T-helper 22 cell (primary cell): ENCODE measurements around the gene DCTN3.

Experiments used
- DNase-seq: peaks from one replicate; pipeline ENCODE4 v3.0.0-alpha.2; 2020; ENCODE audit warnings: low read depth

DCTN3 gene

GRCh38 chr9:34590381-34591247 lies 29.7 kb downstream of the DCTN3 start:
- DNase-seq = no peak

DNA sequence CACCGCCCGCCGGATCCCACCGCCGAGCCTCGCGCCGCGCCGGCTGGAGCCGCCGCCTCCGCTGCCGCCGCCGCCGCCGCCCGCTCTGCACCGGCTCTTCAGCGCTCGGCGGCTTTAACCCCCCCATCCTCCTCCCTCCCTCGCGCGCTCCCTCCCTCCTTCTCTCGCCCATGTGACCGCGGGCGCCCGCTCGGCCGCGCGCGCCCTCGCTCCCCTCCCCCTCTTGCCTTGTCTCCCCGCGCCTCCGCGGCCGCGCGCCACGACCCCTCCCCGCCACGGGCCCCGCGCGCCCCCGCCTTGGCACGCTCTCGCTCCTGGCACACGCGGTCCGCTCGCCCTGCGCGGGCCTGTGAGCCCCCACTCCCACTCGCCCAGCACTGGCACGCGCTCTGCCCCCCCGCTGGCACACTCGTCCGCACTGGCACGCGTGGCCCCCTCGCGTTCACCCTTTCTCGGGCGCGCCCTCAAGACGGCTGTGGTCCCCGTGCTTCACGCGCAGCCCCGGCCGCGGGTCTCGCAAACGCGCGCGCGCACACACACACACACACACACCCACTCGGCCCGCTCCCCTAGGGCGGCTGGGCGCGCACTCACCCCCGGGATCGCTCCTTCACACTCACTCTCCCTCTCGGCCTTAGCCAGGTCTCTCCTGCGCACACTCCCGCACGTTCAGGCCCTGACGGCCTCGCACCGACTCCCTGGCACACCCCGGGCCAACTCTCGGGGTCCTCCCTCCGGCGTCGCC lies 30.5 kb downstream of the DCTN3 start, which contains the start of gene CNTFR:
TSS of gene CNTFR (minus strand) at position 89 of the 745 bp plus-strand sequence. CDS start 20,743 bp downstream, outside the sequence.
- DNase-seq = no peak

DNA sequence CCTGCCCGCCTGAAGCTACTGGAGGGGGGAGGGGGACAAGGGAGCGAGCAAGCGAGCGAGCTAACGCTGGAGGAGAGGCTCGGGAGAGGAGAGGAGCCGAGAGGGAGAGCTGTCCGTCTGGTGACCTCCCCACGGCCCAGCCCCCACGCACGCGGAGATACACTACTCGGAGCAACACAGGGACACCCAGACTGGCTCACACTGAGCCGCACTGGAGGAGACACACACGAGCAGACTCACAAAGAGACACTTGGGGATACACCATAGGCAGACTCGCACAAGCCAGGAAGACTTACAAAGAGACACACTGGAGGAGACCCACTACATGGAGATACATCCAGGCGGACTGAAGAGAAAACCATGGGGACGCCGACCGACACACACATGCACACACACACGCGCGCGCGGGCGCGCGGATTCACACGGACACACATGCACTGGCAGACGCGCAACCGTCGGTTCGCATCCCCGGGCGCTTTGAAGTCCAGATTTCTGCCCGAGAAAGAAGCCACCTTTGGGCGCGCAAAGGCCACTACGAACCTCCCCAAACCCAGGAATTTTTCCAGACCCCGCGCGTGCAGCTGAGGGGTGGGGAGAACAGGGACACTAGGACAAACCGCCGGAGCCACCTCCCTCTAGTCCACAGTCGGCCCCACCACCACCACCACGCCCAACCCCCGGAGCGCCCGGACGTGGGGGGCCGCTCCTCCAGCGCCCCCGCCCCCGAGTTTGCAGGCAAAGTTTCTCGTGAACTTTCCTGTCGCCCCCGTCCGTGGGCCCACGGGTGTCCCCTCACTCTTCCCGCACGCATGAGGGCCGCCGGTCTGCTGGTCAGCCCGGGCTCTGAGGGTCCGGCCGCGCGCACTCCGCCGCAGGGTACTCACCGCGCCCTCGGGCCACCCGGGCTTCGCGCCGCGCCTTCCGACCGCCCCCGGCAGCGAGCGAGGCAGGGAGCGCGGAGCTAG lies 31.3 kb downstream of the DCTN3 start:
- no peak for DNase-seq

DNA sequence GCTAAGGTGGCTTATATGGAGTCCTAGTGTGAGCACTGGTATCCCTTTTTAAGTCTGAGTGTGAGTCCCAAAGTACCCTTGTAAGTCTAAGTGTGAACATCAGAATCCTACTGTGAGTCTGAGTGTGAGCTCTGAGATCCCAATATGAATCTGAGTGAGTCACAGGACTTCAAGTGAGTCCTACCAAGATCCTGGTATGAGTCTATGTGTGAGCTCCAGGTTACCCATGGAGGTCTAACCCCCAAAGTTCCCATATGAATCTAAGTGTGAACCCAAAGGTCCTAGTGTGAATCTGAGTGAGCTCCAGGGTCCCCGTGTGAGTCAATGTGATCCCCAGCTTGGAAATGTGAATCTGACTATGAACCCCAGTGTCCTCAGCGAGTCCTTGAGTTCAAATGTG lies 33.0 kb downstream of the DCTN3 start:
- DNase-seq = no peak

DNA sequence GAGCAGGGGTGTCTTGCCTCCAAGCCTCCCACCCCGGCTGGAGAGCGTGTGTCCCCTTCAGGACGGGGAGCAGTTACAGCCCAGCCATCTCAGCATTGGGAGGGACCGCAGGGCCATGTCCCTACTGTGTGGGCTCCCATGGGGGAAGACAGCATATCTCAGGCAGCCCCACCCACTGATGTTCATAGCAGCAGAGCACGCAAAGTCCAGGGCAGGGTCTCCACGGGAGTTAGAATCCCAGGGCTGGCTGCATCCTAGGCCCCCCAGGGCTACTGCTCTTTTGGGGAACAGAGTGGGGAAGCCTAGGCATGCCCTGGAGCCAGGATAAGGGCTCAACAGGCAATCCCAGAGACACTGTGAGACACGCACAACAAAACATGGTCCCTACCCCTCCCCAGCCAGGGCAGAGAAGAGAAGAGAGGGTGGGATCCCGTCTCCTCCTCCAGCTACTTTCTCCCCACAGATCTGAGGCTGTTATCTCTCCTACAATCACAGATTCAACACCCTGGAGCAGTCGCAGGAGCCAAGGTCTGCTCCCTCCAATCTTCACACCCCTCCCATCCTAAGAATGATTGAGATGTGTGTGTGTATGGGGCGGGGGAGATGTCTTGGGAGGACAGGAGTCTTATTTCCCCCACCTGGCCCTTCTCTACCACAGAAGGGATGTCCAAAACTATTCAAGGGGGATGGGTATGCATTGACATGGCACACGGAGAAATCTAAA lies 34.2 kb downstream of the DCTN3 start:
- DNase-seq = no peak

DNA sequence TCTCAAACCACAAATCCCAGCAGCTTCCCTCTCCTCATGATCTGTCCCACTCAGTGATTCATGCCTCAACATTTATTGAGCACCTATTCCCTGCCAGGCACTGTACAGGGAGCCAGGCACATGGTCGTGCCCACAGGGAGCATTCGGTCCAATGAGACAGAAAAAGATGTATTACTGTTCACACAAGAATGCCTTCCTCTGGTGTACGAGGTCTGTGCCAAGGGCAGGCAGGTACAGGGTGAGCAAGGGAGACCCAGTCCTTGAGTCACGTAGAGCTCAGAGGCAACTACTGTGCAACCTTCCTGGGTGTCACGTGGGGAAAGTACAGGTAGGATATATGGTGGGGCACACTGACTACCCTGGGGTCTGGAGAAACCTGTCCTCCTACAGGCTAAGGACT lies 35.3 kb downstream of the DCTN3 start:
- DNase-seq = no peak

- no peak for DNase-seq
Observed at GRCh38 chr9:34582787-34583186, 37.5 kb downstream of the DCTN3 start.

GRCh38 chr9:34581318-34581717 lies 39.0 kb downstream of the DCTN3 start:
- no peak for DNase-seq

DNA sequence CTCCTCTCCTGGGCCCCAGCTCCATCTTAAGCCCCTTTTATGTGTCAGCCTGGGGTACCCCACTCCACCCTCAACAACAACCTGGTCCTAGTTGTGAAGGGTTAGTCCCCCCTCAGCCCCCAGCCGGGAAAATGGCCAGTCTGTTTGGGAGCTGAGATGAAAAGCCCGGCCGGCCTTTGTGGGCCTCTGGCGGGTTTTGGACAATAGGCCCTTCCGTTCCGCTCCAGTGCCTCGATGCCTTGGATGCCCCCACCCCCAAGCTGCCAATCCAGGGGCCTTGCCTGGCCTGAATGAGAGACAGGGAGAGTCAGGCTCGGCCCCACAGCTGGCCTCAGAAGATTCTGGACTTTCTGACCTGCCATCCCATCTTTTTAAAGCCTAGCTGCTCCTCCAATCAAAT lies 39.9 kb downstream of the DCTN3 start:
- DNase-seq = no peak

DNA sequence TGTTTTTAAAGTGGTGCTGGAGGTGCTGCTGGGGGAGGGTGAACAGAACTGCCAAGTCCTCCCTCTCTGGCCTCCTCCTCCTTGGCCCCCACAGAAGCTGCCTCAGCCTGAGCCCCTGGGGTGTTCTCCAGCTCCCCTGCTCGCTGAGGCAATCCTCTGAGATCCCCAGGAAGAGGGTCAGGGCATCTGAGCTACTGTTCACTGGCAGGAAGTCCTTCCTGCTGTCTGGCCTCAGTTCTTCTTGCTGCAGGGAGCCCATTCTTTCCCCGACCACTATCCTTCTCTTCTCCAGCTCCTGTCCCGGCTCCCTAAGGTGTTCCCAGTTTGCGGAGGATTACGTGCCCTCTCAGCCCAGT lies 40.5 kb downstream of the DCTN3 start:
- DNase-seq = no peak

GRCh38 chr9:34579104-34579807 lies 41.0 kb downstream of the DCTN3 start:
- DNase-seq = no peak

DNA sequence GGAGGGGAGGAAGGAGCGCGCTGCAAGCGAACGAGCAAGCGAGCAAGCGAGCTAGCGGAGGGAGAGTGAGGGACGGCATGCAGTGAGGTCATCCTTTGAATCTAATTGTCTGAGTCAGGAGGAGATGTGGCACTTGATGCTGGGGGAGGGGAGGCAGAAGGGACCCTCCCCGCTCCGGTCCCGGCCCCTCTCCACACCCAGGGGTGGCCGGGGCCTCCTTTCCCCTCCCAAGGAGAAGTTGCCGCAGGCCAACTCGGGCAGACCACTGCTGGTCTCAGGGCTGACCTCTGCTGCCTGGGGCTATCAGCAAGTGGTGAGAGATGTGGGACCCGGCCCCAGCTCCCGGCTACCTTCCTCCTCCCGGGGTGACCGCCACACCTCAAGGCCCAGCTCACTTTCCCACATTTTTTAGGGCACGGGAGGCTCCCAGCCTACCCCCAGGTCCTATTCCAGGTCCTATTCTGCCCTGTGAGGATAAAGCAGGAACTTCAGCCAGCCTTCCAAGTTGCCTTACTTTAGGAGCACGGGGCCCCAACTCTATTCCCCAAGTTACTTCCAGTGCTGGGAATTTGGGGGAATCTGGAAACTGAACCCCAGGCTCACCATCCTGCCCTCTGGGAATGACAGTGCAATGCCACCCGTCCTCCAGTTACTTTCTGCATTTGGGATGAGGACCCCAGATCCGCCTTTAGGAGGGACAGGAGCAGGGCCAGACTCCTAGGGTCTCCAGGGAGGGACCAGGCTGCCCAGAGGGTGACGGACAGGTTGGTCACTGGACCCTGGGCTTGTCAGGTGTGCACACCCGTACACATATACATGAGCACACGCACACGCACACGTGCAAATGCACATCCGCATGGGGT lies 41.8 kb downstream of the DCTN3 start:
- DNase-seq = no peak

DNA sequence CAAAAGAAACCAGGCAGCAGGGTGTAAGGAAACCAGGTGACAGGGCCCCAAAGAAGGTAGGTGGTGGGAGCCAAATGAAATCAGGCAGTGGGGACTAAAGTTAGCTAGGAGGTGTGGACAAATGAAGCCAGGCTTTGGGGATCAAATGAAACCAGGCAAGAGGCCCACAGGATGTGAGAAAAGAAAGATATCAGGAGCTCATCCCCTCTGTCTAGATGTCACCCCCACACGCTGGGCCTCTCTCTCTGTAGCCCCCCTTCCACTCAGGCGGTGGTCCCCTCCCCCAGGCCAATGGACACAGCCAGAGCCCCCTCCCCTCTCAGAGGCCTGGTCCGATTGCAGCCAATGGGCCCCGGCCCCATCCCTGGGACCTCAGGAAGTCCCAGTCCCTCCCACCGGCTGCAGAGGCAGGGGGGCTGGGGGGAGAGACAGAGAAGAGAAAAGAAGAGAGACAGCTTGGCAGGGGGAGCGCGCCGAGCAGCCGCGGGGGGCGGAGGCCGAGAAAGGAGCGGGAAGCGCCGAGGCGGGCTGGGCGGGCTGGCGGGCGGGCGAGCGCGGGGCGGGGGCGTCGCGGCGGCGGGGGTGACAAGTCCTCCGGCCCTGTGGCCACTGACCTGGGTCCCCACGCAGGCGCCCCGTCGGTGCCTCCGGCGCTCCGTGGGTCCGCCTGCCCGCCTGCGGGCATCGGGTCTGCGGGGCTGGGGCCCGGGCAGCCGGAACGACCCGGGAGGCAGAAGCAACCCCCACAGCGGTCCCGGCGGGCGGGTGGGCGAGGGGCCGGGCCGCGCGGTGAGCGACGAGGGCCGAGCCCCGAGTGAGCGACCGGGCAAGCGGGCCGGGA lies 42.7 kb downstream of the DCTN3 start:
- DNase-seq = no peak

GRCh38 chr9:34576597-34577399 lies 43.5 kb downstream of the DCTN3 start:
- no peak for DNase-seq

DNA sequence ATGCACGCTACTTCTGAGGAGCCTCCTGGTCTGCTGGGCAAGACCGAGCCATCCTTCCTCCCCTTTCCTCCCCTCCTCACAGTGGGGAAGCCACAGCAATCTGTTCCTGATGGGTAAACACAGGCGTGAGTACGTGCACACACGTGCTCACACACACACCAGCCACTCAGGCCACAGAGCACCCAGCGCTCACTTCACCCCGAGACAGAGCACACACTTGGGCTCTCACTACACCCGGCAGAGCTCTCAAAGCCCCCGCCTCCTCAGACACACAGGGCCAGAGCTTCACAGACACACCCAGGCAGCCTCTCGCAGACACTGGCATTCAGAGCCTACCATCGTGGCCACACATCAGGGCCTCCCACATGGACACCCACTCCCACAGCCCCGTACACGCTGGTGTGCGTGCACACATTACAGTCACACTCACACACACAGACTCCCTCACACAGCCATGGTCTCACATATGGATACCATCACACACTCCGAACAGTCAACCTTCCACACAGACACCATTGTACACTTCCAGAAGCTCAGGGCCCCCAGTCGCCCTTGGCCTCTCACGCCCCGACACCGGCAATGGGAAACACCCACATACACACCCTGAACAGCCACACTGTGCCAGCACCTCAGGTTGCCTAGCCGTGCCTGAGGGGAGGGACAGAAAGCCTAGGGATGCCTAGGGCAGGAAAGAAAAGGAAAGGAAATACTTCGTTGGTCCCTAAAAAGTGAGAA lies 44.3 kb downstream of the DCTN3 start:
- DNase-seq = no peak

DNA sequence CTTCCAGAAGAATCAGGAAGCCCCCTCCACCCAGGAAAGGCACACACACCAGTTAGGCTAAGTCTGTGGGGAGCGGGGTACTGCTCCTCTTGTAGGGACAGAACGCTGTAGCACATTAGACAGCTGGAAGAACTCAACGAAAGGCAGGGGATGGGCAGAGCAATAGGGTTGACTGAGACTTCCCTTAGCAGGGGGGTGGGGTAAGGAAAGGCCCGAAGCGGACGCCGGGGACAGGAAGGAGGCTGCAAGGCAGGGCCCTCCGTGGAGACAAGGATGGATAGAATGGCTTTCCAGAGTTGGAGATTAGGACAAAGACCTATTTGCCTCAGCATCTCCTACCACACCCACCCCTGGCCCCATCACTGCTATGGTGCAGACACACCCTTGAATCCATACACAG lies 45.1 kb downstream of the DCTN3 start:
- DNase-seq = no peak

DNA sequence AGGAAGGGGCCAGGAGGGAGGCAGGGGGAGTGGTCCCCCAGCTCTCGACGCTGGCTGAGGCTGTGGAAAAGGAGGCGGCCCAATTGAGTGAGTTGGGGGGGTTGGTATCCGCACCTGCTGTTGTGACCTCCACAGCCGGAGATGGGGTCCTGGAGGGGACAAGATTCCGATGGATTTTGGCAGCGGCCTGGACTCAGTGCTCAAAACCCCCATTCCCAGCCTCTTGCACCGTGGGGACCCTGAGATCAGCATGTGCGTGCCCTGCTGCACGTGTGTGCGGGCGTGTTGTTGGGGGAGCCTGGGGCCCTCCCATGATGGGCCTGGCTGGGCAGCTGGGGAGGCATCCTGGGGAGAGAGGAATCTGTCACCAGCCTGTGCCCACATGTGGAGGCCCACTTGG lies 45.7 kb downstream of the DCTN3 start:
- DNase-seq = no peak
